ENCODE measurements around the gene BHLHA15. TPM values are rescaled to one million over a fixed set of nuclear protein-coding genes. Genes with fewer than 3 reads are reported as not detected.

Gene BHLHA15
- total and polyA plus RNA-seq, 9 of the 15 experiments (the other 6 are each of a cell fraction or from before 2014, with no cell fraction given), result 0.22 to 2.0 (median 1.1) TPM; not detected in 4

DNA sequence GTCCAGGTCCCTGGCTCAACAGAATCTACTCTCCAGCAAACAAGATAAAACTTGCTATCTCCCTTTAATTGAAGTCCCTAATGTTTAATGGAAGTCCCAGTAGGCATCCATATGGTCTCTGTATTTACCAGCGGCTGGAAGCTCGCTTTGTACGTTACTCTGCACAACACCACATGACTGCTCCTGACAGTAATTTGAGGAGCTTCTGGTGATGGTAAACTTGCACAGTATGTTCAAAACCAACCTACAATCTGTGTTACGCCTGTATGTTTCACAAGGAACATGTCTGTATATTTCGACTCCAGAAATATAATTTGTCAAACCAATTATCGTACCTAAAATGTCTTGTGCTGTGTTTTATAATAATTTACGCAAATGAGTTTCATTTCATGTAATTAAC is 45.2 kb downstream of the BHLHA15 start (continued):
- TF ChIP-seq CREB1 (IDR thresholded peaks at IDR 0.05), result no peak
- no peak for TF ChIP-seq CREB1 (CRISPR knock-in tag; IDR thresholded peaks at IDR 0.05)
- TF ChIP-seq, protein P1, sequence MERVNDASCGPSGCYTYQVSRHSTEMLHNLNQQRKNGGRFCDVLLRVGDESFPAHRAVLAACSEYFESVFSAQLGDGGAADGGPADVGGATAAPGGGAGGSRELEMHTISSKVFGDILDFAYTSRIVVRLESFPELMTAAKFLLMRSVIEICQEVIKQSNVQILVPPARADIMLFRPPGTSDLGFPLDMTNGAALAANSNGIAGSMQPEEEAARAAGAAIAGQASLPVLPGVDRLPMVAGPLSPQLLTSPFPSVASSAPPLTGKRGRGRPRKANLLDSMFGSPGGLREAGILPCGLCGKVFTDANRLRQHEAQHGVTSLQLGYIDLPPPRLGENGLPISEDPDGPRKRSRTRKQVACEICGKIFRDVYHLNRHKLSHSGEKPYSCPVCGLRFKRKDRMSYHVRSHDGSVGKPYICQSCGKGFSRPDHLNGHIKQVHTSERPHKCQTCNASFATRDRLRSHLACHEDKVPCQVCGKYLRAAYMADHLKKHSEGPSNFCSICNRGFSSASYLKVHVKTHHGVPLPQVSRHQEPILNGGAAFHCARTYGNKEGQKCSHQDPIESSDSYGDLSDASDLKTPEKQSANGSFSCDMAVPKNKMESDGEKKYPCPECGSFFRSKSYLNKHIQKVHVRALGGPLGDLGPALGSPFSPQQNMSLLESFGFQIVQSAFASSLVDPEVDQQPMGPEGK (CRISPR knock-in tag; IDR thresholded peaks at IDR 0.05; ENCODE audit: borderline replicate concordance), result no peak
- TF ChIP-seq SP1 (CRISPR knock-in tag; IDR thresholded peaks at IDR 0.05), result no peak
- no peak for TF ChIP-seq ZNF445 (CRISPR knock-in tag; IDR thresholded peaks at IDR 0.05; ENCODE audit: low read depth)
- TF ChIP-seq DMBX1 (CRISPR knock-in tag; IDR thresholded peaks at IDR 0.05; ENCODE audit: borderline replicate concordance), result no peak
- no peak for TF ChIP-seq ERF (CRISPR knock-in tag; IDR thresholded peaks at IDR 0.05)

DNA sequence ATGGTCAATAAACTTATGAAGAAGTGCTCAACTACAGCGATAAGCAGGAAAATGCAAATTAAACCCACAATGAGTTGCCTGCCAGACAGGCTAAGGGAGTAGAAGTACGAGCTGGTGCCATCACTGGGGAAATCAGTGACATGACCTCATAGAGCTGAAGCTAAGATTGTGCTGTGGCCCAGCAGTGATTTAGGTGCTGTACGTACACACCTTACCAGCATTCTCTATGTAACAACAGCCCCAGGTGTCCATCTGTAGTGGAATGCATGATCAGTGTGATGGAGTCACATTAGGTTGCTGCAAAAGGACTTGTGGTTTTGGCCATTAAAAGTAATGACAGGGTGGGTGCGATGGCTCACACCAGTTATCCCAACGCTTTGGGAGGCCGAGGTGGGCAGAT is 46.5 kb downstream of the BHLHA15 start:
- Histone ChIP-seq H3K36me3 (ENCODE audit: control insufficient read depth, insufficient read depth, low read length) (peaks cover 4% of the 10 kb centered on the region; the same call in 1 of the 3 replicates), H3K4me1 (replicated peaks in 1 of 2; ENCODE audit: control insufficient read depth in 2 of 2, insufficient read depth in 2 of 2, low read length in 2 of 2) (peaks cover 0 to 16% of the 10 kb centered on the region in 2 experiments; a peak in 2 of 5 replicates), H2AFZ (ENCODE audit: low read depth, low read length) (no peak overlapping the region), H3K9ac (ENCODE audit: insufficient read depth in 1 of 2, low read depth in 2 of 2, low read length in 2 of 2) (no peak overlapping the region), H3K27ac (ENCODE audit: extremely low read depth, low read depth, low read length) (no peak overlapping the region), H3K4me3 (no peak overlapping the region), H3K4me2 (ENCODE audit: insufficient read depth, low read length) (no peak overlapping the region), H3K9me1 (ENCODE audit: control insufficient read depth, insufficient read depth, low read length) (no peaks in the 10 kb centered on the region), H3K9me3 (replicated peaks; ENCODE audit: control insufficient read depth, insufficient read depth, low read depth, low read length) (no peaks in the 10 kb centered on the region), H3K79me2 (ENCODE audit: control insufficient read depth, insufficient read depth, low read length) (peaks cover 15% of the 10 kb centered on the region), H3K27me3 (ENCODE audit: control insufficient read depth in 2 of 2, insufficient read depth in 2 of 2, low read length in 2 of 2) (no peaks in the 10 kb centered on the region), H4K20me1 (replicated peaks; ENCODE audit: control insufficient read depth, insufficient read depth, low read length) (no peaks in the 10 kb centered on the region)
- ChIA-PET POLR2A (no interaction called here), CTCF (ENCODE audit: low intra/inter-chr PET ratio) (no interaction called here)
- intact Hi-C loops (cut with micrococcal nuclease), result no loop called here
- DNase-seq (ENCODE audit: extremely low read depth in 1 of 4, low spot score in 3 of 4) (no peak), ATAC-seq (no peak), FAIRE-seq (no peak)
- BruUV-seq (replicated peaks), result no TSS peak
- WGBS (ENCODE audit: insufficient coverage, low coverage, missing lambda C conversion rate), result 90% methylated on average over 5 of the region's 6 CpGs
- in situ Hi-C loops (cut with MboI), result no loop called here
- TF ChIP-seq CSDE1 (IDR thresholded peaks at IDR 0.05) (no peak), JUN (IDR thresholded peaks at IDR 0.05; ENCODE audit: borderline replicate concordance, low read depth, low read length) (no peak), JUN (CRISPR knock-in tag; IDR thresholded peaks at IDR 0.05; ENCODE audit: borderline replicate concordance) (no peak), MTA2 (IDR thresholded peaks at IDR 0.05; ENCODE audit: low read depth) (no peak), TEAD4 (IDR thresholded peaks at IDR 0.05; ENCODE audit: low read length) (no peak), TEAD4 (CRISPR knock-in tag; IDR thresholded peaks at IDR 0.05; ENCODE audit: borderline replicate concordance) (no peak), ZBTB8A (IDR thresholded peaks at IDR 0.05; ENCODE audit: partially characterized antibody) (no peak)
- TF ChIP-seq, protein P2, sequence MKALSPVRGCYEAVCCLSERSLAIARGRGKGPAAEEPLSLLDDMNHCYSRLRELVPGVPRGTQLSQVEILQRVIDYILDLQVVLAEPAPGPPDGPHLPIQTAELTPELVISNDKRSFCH (CRISPR knock-in tag; IDR thresholded peaks at IDR 0.05), result no peak
- TF ChIP-seq, protein P2 (tag; IDR thresholded peaks at IDR 0.05), result no peak
- TF ChIP-seq, protein P3, sequence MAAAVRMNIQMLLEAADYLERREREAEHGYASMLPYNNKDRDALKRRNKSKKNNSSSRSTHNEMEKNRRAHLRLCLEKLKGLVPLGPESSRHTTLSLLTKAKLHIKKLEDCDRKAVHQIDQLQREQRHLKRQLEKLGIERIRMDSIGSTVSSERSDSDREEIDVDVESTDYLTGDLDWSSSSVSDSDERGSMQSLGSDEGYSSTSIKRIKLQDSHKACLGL (CRISPR knock-in tag; IDR thresholded peaks at IDR 0.05; ENCODE audit: borderline replicate concordance, poor library complexity, severe bottlenecking), result no peak

Measured in K562 (cell line).